ENCODE data around the gene KPNA3. TPM values are rescaled to one million over a fixed set of nuclear protein-coding genes. Genes with fewer than 3 reads are reported as not detected.

Gene KPNA3
- total and polyA plus RNA-seq, 9 donors, result 9.1 to 30.9 (median 19.6) TPM

DNA sequence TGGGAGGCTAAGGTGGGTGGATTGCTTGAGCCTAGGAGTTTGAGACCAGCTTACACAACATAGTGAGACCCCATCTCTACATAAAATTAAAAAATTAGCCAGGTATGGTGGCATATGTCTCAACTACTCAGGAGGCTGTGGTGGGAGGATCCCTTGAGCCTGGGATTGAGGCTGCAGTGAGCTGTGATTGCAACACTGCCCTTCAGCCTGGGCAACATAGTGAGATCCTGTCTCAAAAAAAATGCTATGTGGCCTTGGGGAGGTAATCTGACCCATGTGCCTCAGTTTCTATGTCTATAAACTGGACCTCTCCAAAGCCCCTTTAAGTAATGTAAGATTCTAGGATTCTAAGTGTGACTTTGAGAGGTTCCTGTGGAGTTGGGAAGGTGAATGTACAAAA lies 139.0 kb downstream of the KPNA3 start:
- peaks cover 1% of the 10 kb centered on the region for H3K4me1 ChIP-seq (ENCODE audit: insufficient read depth)
- no peak overlapping the region for H3K27ac ChIP-seq
- no peak overlapping the region for H3K4me3 ChIP-seq
- no peak for DNase-seq
- no peaks in the 10 kb centered on the region for H3K27me3 ChIP-seq
- H3K9me3 ChIP-seq, result no peaks in the 10 kb centered on the region
- no peaks in the 10 kb centered on the region for H3K36me3 ChIP-seq
- no peak for TF ChIP-seq POLR2A (IDR thresholded peaks at IDR 0.05)
- TF ChIP-seq, protein P1, sequence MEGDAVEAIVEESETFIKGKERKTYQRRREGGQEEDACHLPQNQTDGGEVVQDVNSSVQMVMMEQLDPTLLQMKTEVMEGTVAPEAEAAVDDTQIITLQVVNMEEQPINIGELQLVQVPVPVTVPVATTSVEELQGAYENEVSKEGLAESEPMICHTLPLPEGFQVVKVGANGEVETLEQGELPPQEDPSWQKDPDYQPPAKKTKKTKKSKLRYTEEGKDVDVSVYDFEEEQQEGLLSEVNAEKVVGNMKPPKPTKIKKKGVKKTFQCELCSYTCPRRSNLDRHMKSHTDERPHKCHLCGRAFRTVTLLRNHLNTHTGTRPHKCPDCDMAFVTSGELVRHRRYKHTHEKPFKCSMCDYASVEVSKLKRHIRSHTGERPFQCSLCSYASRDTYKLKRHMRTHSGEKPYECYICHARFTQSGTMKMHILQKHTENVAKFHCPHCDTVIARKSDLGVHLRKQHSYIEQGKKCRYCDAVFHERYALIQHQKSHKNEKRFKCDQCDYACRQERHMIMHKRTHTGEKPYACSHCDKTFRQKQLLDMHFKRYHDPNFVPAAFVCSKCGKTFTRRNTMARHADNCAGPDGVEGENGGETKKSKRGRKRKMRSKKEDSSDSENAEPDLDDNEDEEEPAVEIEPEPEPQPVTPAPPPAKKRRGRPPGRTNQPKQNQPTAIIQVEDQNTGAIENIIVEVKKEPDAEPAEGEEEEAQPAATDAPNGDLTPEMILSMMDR (IDR thresholded peaks at IDR 0.05), result no peak
- no peak for TF ChIP-seq EP300 (IDR thresholded peaks at IDR 0.05)
- intact Hi-C loops (cut with DNase I), result loop anchor here in 2 of 4 donors (5.0 to 10.0 kb wide), 2 partner anchors 191 to 194 kb away; no protein-coding TSS in a partner anchor

DNA sequence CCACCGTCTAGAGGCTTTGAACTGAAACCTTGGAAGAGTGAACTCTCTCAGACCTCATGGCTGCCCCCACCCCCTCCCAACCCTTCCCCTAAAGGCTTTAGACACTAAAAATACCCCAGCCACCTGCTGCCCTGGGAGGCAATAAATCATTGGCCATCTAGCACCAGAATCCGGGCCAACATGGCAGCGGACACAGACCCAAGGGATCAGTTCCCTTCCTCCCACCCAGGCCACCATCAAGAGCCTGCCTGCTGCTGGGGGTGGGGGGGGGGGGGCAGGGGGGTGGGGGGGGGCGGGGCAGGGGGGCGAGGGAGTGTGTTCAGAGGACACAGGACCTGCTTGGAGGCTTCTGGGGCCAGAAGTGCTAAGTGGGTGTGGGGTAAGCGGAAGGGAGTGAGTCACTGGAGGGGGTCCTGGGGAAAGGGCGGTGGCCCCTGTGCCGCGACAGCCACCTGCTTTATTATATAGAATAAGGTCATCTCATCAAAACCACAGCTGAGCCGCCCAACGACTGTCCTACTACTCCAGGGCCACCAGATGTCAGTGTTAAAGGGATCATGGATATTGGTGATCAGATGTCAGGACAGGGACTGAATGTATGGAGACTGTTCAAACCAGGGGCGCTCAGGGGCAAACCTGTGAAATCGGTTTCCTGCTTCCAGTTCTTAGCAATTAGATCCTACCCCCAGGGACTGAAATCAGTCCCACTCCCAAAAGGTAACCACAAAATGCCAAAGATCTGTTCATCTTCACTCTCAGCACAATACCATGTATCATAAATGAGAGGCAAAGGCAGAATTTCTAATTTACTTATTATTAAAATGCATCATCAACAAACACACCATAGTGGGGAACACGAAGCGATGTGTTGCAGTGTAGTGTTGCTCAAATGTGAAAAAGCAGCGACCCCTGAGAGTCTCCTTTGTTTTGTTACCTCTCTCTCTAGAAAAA lies 139.9 kb downstream of the KPNA3 start:
- Histone ChIP-seq H3K27ac (no peak overlapping the region), H3K36me3 (no peaks in the 10 kb centered on the region), H3K27me3 (no peaks in the 10 kb centered on the region), H3K4me1 (ENCODE audit: insufficient read depth) (peaks cover 1% of the 10 kb centered on the region), H3K9me3 (no peaks in the 10 kb centered on the region), H3K4me3 (no peak overlapping the region)
- 41 to 47% (median 45%) methylated on average over 14 to 16 of the region's 16 CpGs for WGBS, 3 donors
- intact Hi-C loops (cut with DNase I), result loop anchor here in 2 of 4 donors (5.0 to 10.0 kb wide), 2 partner anchors 192 to 195 kb away; no protein-coding TSS in a partner anchor
- no peak for TF ChIP-seq EP300 (IDR thresholded peaks at IDR 0.05)
- TF ChIP-seq, protein P1 (IDR thresholded peaks at IDR 0.05), result no peak
- no peak for TF ChIP-seq POLR2A (IDR thresholded peaks at IDR 0.05)
- DNase-seq, result no peak

DNA sequence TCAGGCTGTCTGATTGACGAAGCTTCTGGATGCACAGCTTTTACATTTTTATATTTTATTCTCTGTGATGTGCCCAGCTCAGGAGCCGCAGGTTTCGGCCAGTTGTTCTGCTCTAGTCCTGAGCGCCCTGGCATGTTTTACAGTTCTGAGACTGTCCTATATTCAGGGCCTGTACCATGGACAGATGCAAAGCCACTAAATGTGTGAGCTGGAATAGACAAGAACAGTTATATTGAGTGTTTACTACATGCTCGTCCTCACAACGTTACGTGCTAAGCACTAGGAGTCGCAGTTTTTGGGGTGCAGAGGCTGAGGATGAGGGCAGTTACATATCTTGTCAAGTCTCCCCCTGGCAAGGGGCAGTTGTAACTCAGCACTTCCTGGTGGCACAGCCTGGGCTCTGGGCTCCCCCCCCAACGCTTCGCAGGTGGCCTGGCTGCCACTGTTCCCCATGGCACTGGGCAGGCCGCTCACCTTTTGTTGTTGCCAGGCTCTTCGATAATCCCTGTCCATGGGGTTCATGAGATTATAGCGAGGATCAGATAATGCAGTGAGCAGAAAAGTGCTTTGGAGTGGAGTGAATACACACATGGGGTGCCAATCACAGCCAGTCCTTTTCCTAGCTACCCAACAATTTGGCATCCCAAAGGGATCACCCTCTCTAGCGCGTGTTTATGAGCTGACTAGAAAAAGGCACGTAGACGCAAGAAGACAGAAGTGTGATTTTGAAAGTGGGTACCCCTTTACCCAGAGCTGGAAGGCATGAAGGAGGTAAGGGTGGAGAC lies 140.7 kb downstream of the KPNA3 start:
- Histone ChIP-seq H3K36me3 (no peaks in the 10 kb centered on the region), H3K27me3 (no peaks in the 10 kb centered on the region), H3K4me1 (ENCODE audit: insufficient read depth) (peaks cover 1% of the 10 kb centered on the region), H3K4me3 (no peak overlapping the region), H3K9me3 (no peaks in the 10 kb centered on the region), H3K27ac (no peak overlapping the region)
- 80 to 84% (median 80%) methylated on average over 16 to 17 of the region's 17 CpGs for WGBS, 3 donors
- DNase-seq, result no peak
- TF ChIP-seq EP300 (IDR thresholded peaks at IDR 0.05) (no peak), POLR2A (IDR thresholded peaks at IDR 0.05) (no peak)
- TF ChIP-seq, protein P1 (IDR thresholded peaks at IDR 0.05), result no peak
- intact Hi-C loops (cut with DNase I), result loop anchor here in 2 of 4 donors (5.0 to 10.0 kb wide), 2 partner anchors 193 to 196 kb away; no protein-coding TSS in a partner anchor

DNA sequence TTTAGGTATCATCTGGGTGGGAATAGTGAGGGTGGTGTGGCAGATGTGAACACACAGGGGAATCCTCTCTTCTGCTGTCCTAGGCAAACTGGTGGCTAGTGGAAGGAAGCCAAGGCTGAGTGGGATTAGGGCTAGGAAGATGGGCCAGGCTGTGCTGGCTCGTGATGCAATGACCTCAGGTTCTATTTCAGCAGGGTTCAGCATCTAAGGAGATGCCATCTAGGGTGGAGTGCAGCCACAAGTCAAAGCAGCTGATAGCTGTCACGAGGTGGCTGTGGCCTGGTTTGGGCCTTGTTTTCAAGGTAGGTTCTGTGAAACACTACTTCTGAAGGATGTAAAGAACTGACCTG lies 142.5 kb downstream of the KPNA3 start:
- H3K27ac ChIP-seq, result no peak overlapping the region
- WGBS, 3 donors, result 82 to 85% (median 82%) methylated on average over 2 of the region's 2 CpGs
- intact Hi-C loops (cut with DNase I), result loop anchor here in 2 of 4 donors (5.0 to 10.0 kb wide), 2 partner anchors 195 to 197 kb away; no protein-coding TSS in a partner anchor
- DNase-seq, result no peak
- no peaks in the 10 kb centered on the region for H3K9me3 ChIP-seq
- H3K4me3 ChIP-seq, result no peak overlapping the region
- H3K4me1 ChIP-seq (ENCODE audit: insufficient read depth), result no peaks in the 10 kb centered on the region
- H3K27me3 ChIP-seq, result no peaks in the 10 kb centered on the region
- H3K36me3 ChIP-seq, result no peaks in the 10 kb centered on the region
- TF ChIP-seq EP300 (IDR thresholded peaks at IDR 0.05), result no peak
- TF ChIP-seq, protein P1 (IDR thresholded peaks at IDR 0.05), result no peak
- TF ChIP-seq POLR2A (IDR thresholded peaks at IDR 0.05), result no peak

All from ovary (tissue), 9 donors.